NCI-H1694 treated with DMSO at 0.1 percent for 48 hours (cell line): ENCODE data around the gene PAPPA.

Source experiments
- DNase-seq: peaks from one replicate; lab custom pipeline; 2025; lab: John Stamatoyannopoulos, UW

Gene PAPPA

GRCh38 chr9:116276651-116277121, 123.1 kb downstream of the PAPPA start:
- DNase-seq = no peak

GRCh38 chr9:116278326-116278725, 124.7 kb downstream of the PAPPA start:
- no peak for DNase-seq

DNA sequence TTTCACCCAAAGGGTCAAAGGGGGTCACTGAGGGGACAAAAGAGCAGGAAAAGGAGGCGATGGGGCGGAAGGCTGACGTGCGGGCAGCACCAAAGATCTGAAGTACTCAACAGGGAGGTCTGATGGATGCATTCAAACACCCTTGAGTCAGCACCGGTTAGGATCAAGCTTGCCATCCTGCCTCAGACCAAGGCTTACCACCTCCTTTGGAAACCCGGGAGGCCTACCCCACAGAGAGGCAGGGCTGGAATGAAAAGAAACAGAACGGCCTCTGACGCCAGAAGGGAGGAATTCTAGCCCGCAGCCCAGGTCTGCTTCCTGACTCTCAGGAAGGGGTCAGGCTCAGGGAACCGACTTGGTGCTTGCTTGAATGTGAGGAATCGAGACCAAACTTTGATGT, 125.6 kb downstream of the PAPPA start:
- DNase-seq = no peak

GRCh38 chr9:116280529-116280928, 126.9 kb downstream of the PAPPA start:
- no peak for DNase-seq

DNA sequence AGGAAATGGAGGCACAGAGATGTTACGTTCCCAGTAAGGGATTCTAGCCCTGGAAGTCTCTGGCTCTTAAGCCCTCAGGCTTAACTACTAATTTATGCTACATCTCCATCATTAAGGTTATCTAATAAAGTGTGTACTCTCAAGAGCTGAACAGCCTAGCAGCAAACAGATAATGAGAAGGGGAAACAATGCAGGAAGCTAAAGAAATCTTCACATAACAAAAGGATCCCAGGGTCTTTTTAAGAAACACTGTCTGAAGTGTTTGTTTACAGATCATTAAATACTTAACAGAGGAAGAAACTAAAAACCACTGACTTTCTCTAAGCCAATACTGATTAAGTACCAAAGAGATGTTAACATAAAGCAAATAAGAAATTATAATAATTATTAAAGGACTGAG, 129.0 kb downstream of the PAPPA start:
- DNase-seq = no peak

- no peak for DNase-seq
Observed at GRCh38 chr9:116284518-116284917, 130.9 kb downstream of the PAPPA start.

- DNase-seq = no peak
Observed at GRCh38 chr9:116285320-116285719, 131.7 kb downstream of the PAPPA start.

- no peak for DNase-seq
Observed at GRCh38 chr9:116286297-116286696, 132.7 kb downstream of the PAPPA start.

DNA sequence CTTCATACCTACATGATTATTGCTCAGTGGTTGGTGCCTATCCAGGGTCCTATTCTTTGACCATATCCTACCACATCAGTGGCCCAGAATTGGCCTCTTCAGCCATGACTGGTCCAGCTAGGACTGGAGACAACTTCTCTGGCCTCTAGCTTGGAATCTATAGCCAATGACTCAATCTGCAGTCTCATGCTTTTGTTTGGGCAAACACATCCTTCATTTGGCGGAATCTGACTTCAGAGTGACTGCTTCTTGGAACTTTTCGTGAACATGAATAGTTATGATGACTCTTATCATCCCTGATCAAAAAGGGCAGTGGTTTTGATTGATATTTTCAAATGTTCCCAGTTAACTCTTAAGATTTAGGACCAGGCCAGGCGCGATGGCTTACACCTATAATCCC, 134.1 kb downstream of the PAPPA start:
- DNase-seq = no peak

DNA sequence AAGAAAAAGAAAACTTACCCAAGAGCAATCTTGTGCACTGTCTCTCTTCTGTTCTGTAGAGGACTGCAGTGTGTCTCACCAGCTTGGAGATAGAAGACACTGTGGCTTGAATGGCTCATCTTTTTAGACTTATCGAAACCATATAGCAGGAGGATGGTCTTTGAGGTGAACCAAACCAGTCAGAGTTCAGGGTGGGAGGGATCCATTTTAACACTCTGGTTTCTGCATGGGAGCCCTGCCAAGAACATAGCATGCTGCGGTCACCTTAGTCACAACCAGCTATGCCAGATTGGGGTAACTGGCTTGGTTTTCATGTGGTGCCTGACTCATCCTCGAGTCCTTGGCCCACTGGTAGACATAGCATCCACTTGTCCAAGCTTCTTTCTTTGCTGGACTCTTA, 135.1 kb downstream of the PAPPA start:
- DNase-seq = no peak

- no peak for DNase-seq
Observed at GRCh38 chr9:116297346-116297745, 143.8 kb downstream of the PAPPA start.

- no peak for DNase-seq
Observed at GRCh38 chr9:116298249-116298648, 144.7 kb downstream of the PAPPA start.

- no peak for DNase-seq
Observed at GRCh38 chr9:116298878-116299391, 145.3 kb downstream of the PAPPA start.

- DNase-seq = no peak
Observed at GRCh38 chr9:116300360-116300870, 146.8 kb downstream of the PAPPA start.

GRCh38 chr9:116303270-116303669, 149.7 kb downstream of the PAPPA start:
- DNase-seq = no peak

- DNase-seq = no peak
Observed at GRCh38 chr9:116303886-116304538, 150.4 kb downstream of the PAPPA start.

- DNase-seq = no peak
Observed at GRCh38 chr9:116304761-116305160, 151.2 kb downstream of the PAPPA start.

- no peak for DNase-seq
Observed at GRCh38 chr9:116308076-116308475, 154.5 kb downstream of the PAPPA start.

DNA sequence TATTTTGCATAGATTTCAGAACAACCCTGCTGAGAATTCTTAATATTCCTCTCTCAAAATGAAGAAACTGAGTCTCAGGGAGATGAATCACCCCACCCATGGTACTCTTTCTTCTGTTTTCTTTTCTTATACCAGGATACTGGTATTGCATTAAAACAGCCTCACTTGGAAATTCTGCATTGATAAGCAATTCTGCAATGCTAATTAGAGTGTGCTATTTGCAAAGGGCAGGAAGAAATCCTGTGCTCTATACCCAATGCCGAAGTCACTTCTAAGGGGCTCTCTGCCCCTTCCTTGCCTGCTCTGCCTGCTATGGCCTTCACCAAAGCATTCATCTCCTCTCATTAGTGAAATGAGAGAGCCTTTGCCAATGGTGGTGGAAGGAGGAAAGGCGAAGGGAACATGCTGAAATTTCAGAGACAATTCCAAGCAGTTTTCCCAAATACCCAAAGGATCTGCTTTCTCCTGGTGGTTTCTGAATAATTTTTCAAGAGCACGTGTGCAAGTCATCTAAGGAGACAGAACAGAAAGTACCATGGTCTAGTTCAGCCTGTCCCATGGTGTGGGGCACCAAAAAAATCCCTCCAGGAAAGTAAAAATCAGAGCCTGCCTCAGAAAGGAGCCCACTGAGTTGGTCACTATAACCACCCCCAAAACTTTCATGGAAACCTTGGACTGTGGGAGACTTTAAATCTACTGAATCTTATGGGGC, 156.5 kb downstream of the PAPPA start:
- no peak for DNase-seq

DNA sequence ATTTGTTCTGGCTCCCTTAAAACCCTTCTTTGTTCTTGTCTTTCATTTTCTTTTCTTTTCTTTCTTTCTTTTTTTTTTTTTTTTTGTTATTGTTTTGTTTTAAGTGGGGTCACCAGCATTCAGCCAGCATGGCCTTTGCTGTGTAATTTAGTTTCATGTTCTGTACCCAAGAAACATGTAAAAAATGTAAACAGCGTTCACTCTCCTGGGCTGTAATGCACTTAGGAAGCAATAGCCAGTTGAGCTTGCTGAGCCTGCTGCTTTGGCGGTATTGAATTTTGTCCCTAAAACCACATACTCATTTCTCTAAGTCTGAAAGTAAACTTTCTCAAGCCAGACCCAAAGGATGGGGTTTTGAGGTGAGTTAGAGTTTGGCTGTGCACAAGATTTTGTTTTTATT, 158.6 kb downstream of the PAPPA start:
- no peak for DNase-seq

GRCh38 chr9:116313638-116314037, 160.0 kb downstream of the PAPPA start:
- no peak for DNase-seq

DNA sequence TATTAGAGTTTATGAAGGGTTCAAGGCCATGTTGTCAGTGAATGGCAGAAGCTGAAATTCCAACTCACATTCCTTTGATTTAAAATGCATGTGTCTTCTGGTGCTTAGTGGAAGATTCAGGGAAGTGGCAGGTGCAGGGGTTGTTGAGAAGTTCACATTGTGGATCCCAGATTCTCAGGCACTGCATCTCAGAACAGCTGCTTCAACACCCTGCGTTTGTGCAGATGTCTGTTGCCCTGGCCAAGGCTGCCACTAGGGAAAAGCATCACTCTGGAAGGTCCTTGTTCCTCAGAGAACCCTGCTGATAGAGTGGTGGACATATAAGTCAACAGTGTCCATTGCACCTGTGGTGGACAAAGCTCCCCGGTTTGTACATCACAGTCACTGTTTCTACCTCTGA, 162.7 kb downstream of the PAPPA start:
- no peak for DNase-seq

DNA sequence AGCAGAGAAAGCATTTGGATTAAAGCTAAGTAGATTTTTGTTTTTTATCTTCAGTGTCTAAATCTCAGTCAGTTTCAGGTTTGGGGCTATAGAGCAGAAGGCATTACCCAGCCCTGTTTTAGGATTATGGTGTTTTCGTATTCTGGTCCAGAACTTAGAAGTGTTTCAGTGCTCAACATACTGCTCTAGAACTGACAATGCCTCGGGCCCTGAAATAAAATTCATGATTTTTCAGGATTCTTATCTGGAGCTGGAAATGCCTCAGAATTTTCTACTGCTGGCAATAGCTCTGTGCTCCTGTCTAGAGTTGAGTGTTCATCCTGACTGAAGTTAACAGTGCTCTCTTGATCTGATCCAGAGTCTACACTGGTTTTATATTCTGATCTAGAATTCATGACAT, 163.9 kb downstream of the PAPPA start:
- no peak for DNase-seq
